NCI-H446 treated with DMSO at 0.1 percent for 48 hours (cell line): ENCODE measurements around the gene TRIM62.

Experiments used
- DNase-seq: peaks from one replicate; lab custom pipeline; 2025; lab: John Stamatoyannopoulos, UW

TRIM62 gene

GRCh38 chr1:33181921-33182341 lies at the start of gene TRIM62:
TRIM62 (minus strand) TSS chr1:33182043; CDS start chr1:33181432, 611 bp downstream.
- DNase-seq, result peak; percentile 63

GRCh38 chr1:33231166-33231565 lies 49.3 kb upstream of the TRIM62 start:
- no peak for DNase-seq

- peak; percentile 66 for DNase-seq
Measured at GRCh38 chr1:33228935-33229487, 47.2 kb upstream of the TRIM62 start.

- DNase-seq, result no peak
Measured at GRCh38 chr1:33225586-33225985, 43.7 kb upstream of the TRIM62 start.

DNA sequence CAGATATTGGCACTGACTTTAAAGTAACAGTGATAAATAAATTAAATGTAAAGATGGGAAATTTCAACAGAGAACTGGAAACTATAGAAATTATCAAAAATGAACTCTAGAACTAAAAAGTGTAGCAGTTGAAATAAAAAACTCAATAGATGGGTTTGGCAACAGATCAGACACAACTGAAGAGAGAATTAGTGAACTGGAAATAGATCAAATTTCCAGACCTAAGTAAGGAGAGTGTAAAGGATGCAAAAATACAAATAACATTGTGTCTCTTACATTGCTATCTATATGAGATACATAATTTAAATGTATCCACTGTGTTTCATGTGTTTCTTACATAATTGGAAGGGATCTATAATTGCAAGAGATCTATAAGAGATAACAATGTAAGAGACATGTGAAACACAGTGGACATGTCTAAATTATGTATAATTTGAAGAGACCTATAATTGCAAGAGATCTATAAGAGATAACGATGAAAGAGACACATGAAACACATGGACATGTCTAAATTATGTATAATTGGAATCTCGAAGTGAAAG lies 42.4 kb upstream of the TRIM62 start:
- DNase-seq, result no peak

- no peak for DNase-seq
Measured at GRCh38 chr1:33222381-33222780, 40.5 kb upstream of the TRIM62 start.

- DNase-seq, result no peak
Measured at GRCh38 chr1:33221385-33221758, 39.5 kb upstream of the TRIM62 start.

DNA sequence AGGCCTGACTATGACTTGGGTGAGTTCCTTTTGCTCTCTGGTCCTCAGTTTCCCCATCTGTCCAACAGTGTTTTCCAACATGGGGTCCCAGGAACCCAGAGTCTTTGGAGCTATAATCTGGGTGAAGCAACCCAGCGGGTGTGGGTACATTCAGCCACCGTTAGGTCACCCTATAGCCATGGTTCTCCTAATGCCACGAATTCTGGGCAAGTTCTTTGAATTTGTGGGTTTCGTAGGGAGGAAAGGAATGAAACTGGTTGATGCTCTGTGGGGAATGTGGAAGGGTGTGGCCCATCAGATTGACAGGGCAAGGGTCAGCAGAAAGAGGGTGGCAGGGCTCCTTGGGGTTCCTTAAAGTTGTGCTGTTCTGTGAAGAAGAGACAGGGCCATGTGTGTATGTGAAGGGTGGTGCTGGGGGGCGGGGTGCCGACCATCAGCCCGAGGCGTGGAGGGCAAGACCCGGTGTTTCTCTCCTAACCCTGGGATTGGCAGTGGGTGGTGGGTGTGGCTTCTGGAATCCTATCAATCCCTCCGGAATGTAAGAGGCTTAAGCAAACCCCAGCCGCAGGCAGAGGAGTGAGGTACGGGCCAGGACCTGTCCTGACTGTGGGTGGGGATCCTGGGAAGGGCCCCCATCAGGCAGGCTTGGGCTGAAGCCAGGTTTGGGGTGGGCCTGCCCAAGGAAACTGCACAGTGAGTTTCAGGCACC lies 39.0 kb upstream of the TRIM62 start:
- no peak for DNase-seq

- DNase-seq, result no peak
Measured at GRCh38 chr1:33219886-33220661, 38.2 kb upstream of the TRIM62 start.

GRCh38 chr1:33211972-33212371 lies 30.1 kb upstream of the TRIM62 start:
- DNase-seq, result no peak

DNA sequence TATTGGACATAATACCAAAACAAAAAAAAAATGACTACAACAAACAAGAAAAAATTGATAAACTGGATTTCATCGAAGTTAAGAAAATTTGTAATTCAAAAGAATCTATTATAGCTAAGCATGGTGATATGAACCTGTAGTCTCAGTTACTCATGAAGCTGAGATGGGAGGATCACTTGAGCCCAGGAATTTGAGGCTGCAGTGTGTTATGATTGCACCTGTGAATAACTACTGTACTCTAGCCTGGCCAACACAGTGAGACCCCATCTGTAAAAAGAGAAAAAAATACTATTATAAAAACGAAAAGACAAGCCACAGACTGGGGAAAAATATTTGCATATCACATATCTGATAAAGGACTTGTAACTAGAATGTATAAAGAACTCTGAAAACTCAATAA lies 24.5 kb upstream of the TRIM62 start:
- no peak for DNase-seq

DNA sequence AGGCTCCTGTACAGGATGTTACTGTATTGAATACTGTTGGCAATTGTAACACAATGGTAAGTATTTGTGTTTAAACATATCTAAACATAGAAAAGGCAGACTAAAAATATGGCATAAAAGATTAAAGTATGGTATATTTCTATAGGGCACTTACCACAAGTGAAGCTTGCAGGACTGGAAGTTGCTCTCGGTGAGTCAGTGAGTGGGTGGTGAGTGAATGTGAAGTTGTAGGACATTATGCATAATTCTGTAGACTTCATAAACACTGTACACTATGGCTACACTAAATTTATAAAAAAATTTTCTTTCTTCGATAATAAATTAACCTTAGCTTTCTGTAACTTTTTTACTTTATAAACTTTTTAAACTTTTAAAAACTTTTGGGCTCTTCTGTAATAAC lies 13.7 kb upstream of the TRIM62 start:
- DNase-seq, result no peak

GRCh38 chr1:33191731-33192275 lies 10.0 kb upstream of the TRIM62 start:
- no peak for DNase-seq

DNA sequence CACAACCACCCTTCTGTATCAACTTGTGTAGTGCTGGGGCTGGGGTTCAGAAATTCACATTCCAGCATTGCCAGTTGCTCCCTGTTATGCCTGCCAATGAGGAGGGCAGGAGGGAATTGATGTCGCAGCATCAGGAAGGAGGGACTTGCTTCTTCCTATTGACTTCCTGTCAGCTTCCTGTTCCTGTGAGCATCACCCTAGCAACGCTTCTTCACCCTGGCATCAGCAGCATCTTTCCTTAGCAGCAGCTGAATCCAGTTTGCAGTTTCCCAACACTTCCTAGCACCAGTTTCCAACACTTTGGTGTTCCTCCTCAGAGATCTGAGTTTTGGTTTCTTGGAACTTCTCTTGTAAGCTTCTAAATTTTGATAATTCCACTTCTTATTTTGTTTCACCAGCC lies 8.9 kb upstream of the TRIM62 start:
- no peak for DNase-seq

DNA sequence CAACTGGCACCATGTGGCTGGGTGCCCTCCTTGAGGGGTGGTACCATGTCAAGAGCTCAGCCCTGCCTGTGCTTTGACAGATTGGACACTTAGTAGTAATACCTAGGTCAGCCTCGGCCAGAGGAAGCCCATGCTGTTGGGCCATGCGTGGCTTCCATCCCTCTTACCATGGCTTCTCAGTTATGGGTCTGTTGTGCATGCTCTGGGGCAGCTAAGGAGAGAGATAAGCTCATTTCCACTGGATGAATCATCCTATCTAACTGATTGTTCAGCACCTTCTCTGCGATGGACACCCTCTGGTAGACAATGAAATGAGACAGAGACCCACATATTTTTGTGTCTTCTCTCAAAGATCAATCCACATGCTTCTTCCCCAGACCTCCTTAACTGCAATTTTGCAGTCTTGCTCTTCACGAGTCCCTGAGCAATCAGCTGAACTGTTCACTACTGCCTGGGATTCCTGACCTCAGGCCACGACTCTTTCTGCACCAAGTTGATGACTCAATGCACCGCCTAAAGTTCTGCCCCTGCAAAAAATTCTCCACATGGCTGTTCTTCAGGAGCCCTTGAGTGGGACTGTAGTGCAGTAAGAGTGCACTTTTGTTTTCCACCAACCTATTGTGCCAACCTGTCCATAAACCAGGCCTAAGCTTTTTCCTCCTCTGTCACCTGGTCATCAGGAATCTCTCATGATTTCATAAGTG lies 6.9 kb upstream of the TRIM62 start:
- no peak for DNase-seq

GRCh38 chr1:33186936-33187335 lies 5.1 kb upstream of the TRIM62 start:
- no peak for DNase-seq

GRCh38 chr1:33185541-33185940 lies 3.7 kb upstream of the TRIM62 start:
- DNase-seq, result peak; percentile 22

DNA sequence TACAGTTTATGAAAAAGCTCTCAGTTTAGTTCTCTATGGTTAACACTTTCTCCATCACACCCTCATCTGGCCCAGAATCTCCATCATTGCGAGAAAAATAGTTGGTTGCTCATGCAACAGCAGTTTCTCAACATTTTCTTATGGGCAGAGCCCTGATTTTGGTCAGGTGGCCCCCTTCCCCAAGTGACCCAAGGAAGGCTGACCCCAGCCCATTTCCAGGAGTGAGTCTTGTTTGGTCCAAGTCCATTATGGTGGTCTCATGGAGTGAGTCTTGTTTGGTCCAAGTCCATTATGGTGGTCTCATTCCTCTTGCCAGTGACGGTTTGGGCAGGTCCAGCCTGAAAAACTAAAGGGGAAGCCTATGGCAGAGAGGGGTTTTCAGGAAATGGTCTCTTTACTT lies 1.5 kb upstream of the TRIM62 start:
- no peak for DNase-seq

- DNase-seq, result no peak
Measured at GRCh38 chr1:33182896-33183295, 1.1 kb upstream of the TRIM62 start.

GRCh38 chr1:33182401-33182841 lies 578 bp upstream of the TRIM62 start:
- peak; percentile 66 for DNase-seq

DNA sequence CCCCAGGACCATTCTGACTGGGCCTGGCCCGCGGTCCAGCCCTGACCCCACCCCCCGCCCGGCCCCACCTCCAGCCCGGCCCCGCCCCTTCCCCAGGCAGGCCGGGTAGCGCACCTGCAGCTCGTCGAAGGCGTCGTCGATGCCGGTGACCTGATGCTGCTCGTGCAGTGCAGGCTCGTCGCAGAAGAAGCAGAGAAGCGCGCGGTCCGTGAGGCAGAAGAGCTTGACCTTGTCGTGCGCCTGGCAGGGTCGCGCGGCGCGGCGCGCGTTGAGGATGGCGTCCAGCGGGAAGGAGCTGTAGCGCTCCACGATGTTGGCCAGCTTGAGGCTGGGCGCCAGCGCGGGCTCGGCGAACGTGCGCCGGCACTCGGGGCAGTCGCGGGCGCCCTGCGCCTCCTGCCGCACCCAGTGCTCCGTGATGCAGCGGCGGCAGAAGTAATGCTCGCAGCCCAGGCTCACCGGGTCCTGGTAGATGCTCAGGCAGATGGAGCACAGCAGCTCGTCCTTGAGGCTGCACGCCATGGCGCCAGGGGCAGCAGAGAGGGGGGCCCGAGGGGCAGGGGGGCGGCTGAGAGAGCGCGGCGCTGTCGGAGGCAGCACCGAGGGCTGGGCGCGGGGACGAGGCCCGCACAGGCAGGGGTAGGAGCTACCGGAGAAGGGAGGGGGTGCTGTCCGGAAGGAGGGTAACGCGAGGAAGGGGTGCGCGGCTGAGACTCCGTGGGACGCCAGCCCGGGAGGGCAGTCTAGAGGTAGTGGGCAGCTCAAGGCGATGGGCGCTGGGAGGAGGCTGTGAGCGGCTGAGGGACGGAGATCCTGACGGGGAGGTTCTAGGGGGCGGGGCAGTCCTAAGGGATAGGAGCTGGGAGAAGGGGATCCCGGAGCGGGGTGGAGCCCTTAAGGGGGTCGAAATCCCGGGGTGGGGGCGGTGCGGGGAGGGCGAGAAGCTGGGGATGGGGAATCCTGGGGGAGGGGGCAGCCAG lies 642 bp downstream of the TRIM62 start:
- DNase-seq, result no peak
